ENCODE data around the gene ASB2.

ASB2 gene, protein sequence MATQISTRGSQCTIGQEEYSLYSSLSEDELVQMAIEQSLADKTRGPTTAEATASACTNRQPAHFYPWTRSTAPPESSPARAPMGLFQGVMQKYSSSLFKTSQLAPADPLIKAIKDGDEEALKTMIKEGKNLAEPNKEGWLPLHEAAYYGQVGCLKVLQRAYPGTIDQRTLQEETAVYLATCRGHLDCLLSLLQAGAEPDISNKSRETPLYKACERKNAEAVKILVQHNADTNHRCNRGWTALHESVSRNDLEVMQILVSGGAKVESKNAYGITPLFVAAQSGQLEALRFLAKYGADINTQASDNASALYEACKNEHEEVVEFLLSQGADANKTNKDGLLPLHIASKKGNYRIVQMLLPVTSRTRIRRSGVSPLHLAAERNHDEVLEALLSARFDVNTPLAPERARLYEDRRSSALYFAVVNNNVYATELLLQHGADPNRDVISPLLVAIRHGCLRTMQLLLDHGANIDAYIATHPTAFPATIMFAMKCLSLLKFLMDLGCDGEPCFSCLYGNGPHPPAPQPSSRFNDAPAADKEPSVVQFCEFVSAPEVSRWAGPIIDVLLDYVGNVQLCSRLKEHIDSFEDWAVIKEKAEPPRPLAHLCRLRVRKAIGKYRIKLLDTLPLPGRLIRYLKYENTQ

DNA sequence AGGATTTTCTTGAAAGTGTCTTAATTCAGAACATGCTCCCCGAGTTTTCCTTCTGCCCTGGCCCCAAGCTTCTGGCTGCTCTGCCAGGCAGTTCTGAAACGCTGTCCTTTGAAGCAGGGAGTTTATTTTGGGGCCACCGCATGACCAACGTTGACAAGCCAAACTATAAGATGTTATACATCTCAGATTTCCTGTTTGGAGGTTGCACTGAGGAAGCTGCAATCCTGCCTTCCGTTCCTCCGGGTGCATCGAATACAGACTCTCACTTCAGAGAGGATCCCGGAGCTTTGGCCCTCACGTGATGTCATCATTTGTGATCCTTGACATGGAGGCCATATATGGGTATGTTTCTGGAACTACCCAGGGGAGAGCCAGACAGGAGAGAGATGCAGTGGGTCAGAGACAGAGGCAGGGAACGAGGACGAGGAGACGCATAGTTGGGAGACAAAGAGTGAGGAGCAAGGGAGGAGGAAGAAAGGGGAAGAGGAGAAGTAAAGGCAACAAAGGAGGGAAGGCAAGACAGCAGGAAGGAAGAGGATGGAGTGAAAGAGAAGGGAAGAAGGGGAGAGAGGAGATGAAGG lies at the start of gene ASB2:
Gene ASB2 (minus strand): TSS at position 94 of the 581 bp plus-strand sequence. CDS start 12,031 bp downstream, outside the sequence.
- no peak for DNase-seq

DNA sequence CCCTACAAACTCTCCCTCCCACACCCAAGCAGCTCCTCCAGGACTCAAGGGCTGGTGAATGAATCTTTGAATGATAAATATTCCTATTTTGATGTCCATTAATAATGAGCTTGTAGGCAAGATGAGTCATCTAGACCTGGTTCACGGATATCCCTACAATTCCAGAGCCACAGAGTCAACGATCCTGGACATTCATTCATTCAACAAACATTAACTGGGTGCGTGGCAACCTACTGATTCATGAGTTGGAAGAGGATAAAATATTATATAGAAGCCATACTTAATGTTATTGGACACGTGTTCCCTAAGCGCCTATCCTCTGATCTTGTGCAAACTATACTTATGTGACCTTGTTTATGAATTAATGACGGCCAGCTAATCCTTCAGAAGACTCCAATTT lies 49.4 kb upstream of the ASB2 start:
- DNase-seq: no peak

DNA sequence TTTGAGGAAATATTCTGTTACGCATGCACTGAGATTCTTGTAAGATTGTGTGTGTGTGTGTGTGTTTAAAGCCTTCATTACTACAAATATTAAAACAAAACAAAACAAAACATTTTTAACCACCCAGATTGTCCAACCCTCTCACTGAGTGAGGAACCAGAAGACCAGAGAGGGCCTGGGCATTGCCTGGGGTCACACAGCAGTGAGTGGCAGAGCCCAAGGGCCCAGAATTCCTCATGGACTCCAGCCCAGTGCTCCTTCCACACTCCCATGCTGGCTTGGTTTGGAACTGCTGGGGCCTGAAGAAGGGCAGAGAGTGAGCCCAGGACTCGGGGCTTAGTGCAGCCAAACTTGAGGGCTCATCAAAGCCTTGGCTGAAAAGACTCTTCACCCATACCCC lies 48.2 kb upstream of the ASB2 start:
- no peak for DNase-seq

DNA sequence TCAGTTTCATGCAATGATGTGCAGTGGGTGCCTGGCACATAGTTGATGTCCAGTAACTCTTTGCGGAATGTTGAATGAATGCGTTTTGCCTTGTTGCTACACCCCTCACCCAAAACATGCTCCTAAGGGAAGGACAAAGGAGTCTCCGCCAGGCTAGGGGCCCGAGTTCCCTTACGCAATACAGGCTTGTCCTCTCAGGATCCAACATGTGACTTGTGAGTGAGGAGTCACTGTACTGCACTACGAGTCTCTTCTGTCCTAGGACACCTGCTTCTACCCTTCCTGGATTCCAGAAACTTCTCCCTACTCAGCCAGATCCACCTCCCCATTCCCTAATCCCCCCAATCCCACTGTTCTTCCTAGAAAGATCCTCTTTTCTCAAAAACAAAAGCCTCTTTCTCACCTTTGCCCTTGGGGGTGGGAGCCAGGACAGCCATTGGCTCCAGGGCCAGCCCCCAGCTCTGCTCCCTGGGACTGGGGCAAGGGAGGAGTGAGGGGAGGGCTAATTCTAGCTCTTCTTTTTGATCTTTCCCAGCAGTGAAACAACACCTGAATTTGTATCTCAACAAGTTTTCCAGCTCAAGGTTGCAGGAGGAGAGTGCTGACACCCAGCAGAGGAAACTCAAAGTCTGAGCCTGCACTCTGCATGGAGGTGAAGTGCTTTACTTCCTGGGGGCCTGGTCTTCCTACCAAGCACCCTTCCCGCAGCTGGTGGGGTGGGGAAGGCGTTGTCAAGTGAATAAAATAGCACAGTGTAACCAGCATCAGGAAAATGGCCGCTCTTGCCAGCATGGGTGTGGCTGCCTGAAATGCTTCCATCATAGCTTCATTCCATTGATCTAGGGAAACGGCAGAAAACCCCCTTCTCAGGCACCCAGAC lies 46.4 kb upstream of the ASB2 start:
- no peak for DNase-seq

DNA sequence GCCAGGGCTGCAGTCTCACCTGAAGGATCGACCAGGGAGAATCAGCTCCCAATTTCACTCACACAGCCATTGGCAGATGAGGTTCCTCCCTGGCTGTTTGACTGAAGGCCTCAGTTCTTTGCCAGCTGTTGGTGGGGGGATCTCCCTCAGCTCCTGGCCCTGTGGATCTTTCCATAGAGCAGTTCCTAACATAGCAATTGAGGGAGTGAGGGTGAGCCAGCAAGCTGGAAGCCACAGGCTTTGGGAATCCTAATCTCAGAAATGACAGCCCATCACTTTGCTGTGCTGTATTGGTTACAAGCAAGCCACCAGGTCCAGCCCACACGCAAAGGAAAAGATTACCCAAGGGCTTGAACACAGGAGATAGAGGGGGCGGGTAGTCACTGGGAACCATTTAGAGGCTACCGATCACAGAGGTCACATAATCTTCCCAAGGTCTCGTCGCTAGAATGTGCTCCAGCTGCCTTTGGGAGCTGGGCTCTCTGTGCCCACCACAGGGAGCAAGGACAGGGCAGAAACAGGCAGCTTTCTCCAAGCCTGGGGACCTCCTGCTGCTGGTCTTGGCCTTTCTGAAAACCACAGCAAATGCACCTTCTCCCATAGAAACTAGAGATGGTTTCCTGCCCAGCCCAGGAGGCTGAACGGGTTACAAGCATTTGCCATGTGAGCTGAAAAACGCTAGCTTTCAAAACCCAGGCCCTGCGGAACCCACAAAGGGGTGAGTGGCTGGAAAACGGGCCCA lies 45.2 kb upstream of the ASB2 start:
- no peak for DNase-seq

DNA sequence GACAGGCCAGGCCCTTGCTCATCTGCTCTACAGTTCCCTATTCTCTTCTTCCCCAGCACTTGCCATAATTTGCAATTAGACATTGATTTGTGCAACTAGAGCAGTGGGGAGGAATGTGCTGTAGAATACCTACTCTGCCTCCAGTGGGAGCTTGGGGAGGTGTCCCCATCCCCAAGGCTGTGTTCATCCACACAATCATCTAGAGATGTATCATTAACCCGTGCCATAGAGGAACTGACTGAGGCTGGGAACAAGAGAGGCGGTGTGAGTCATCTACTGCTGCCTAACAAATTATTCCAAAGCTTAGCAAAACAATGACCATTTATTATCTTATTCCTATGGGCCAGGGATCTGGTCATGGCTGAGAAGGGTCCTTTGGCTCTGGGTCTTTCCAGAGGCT lies 44.6 kb upstream of the ASB2 start:
- DNase-seq: no peak

DNA sequence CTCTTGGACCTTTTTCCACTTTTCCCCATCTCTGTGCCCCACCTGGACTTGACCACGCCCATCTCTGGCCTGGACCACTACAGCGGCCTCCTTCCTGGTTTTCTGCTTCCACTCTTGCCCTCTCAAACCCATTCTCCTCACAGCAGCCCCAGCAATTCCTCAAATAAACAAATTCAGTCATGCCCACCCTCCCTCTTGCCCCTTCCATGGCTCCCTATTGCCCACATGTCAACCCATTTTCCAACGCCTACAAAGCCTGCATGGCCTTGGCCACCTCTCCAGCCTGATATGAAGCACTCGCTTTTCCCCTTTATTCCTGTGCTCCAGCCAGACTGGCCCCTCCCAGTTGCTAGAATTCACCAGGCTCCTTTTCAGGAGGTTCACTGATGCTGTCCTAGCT lies 43.9 kb upstream of the ASB2 start:
- no peak for DNase-seq

DNA sequence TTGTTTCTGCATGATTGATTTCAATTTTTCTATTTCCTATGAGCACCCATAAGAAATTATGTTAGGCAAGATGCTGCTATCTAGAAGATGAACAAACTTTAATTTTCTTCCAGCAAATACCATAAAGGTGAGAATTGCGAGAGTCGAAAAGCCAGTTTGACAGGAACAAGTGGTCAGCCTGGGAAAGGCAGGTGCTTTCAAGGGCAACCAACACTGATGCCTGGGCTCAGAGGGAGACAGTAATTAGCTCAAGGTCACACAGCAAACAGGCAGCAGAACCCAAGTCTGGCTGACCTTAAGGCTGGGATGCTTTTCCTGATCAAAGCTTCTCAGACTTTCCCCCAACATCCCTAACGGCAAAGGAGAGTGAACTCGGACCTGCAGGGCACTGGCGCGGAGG lies 43.0 kb upstream of the ASB2 start:
- no peak for DNase-seq

DNA sequence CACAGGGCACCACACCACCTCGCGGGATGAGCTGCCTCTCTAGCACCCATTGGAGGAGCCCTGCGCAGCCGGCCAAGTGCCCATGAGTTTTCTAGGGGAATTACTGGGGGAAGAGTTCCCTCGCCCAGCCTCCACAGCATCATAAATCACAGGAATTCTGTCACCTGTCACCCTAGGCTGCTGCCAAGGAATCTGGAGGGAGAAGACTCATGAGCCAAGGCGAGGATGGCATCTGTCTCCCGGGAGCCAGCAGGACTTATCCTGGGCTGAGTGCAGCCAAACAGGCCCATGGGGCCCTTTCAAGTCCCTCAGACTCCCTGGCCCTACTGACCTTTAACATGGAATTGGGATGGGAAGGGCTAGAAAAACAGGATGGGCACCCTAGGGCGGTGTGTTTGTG lies 41.9 kb upstream of the ASB2 start:
- no peak for DNase-seq

DNA sequence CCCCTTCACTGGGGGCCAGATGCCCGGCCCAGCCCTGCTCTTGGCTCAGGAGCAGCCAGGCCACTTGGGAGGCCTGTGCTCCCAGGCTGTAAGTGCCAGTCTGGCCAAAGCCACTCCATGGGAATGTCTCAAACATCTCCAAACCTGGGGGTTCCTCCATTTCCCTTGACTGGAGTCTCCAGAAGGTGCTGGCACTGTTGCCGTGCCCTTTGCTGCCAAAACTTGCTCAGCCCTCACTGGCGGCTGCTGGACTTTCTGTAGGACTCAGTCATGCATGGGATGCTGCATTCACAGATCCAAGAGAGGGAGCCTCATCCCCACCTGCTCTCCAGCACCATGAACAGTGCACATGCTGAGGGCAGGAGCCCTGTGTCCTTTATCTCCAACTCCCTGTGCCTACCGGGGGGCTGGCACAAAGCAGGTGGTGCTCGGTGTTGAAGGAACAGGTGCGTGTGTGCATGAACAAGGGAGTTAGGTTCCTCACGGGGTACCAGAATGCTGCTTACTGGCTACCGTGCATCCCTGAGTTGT lies 40.1 kb upstream of the ASB2 start:
- DNase-seq: no peak

DNA sequence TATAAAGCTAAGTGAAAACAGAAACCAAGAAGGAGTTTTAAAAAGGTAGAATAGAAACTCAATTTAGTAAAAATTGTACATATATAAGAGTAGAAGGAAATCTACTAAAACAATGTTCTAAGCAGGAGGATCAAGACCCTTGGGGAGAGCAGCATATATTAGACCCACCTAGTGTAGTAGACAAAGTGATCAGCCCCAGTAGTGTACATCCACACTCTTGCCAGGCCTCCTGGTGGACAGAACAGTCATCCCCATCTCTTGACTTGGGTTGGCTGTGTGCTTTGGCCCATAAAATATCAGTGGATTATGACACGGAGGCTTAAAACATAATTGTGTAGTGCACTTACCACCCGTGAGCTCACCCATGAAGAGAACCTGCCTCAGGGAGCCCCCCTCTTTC lies 38.9 kb upstream of the ASB2 start:
- DNase-seq: no peak

DNA sequence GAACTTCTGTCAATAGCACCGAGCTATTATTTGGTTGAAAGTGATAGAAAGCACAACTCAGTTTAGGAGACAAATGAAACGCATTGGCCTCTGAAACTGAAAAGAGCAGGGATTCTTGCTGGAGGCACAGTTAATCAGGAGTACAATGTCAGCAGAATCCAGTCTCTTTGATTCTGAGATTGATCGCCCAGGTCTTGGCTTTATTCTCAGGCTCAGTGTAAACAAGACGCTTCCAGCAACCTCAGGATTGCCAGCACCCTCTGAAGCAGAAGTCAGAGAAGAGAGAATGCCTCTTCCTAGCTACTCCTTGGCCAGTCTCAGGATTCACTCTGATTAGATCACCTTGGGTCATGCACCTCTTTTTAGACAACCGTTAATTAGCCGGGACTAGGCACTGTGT lies 38.0 kb upstream of the ASB2 start:
- no peak for DNase-seq

DNA sequence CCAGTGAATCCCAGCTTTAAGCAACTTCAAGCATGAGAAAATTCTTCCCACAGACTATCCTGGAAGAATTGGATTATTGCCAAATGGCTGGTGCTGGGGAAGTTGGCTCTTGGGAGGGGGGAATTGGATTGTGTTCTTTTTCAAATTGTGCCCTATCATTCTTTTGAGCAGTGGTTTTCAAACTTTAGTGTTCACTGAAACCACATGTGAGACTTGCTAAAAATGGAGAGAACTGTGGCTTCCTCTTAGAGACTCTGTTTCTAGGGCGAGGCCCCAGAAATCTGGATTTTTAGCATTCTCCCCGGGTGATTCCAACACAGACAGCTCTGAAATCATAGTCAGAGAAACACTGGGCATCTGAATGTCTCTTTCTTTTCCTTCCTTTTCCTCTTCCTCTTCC lies 35.4 kb upstream of the ASB2 start:
- DNase-seq: no peak

DNA sequence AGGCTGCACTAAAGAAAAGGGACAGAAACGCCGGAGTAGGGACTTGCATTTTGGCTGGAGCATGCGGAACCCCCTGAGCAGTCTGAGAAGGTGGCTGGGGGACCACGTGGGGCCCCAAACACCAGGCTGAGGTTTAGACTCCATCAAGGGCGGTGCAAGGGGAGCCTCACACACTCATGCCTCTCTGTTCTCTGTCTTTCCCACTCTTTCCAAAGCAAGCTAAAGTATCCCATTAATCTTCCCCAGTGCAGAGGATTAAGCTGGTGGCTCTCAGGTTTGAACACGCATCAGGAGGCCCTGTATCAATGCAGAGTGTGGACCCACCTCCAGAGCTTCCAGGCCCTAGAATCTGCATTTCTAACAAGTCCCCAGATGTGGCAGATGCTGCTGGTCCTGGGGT lies 34.3 kb upstream of the ASB2 start:
- no peak for DNase-seq

DNA sequence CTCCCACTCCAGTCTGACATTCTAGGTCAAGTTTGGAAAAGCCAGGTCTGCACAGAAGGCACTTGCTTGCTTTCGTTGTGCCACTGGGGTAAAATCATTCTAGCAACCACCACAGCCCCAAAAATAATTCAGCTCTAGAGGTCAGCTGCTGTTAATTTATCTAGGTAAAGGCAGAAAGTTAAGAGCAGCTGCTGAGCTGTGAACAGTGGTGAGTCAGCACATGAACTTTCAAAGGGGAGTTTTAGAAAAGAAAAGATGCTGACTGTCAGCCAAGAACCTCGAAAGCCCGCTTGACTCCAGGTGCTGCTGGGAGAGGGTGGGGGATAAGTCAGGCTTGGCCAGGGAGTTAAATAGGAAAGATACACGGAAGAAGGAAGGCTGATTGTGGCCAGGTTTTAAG lies 33.4 kb upstream of the ASB2 start:
- DNase-seq: no peak

DNA sequence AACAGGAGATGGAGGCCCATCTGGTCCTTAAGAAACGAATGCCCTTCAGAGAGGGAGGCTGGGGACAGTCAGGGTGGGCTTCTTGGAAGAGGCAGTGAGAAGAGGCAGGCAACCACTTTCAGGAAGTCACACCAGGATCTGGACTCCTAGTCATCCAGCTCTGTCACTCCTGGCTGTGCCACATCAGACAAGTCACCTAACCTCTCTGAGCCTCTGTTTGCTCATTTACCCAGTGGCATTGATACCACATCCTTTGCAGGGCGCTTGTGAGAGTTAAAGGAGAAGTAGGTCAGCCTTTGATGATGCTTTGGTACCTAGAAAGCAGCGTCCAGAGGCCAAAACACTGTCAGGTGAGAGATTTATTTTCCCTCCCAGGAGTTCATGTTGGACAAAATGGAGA lies 31.9 kb upstream of the ASB2 start:
- no peak for DNase-seq

DNA sequence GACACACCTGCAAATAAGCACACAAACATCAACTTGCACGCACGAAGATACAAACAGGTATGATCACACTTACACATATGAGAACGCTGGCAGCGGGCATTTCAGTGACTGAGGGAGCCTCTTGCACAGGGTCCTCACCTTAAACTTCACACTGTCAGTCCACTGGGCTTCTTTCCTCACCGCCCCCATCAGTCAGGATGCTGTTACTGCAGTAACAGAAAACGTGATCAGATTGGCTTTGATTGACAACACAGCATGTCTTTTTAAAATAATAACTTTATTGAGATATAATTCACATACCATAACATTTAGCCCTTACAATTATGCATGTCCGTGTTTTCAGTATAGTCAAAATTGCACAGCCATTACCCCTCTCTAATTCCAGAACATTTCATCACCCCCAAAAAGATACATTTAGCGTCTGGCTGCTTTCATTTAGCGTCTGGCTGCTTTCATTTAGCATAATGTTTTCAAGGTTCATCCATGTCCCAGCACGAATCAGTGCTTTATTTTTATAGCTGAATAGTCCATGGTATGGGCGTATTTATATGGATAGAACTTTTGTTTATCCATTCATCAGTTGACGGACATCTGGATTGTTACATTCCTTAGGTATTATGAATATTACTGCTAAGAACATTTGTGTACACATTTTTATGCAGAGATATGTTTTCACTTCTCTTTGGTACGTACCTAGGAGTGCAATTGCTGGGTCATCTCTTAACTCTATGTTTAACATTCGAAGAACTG lies 29.1 kb upstream of the ASB2 start:
- DNase-seq: no peak

DNA sequence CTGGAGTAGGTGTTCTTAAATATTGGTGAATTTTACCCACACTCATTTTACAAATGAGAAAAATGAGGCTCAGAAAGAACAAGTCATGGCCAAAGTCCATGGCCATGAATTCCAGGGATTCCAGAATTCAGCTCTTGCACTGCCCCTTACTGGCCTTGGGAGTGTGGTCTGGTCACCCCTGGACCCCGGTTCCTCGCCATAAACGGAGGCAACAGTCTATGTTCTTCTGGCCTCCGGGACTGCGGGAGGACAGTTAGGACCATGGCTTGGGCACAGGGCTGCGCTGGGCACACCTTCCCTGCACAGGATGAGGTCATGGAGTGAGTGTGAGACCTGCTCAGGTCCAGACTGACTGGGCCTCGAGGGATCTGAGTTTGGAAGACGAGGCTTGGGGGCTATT lies 27.6 kb upstream of the ASB2 start:
- DNase-seq: no peak

DNA sequence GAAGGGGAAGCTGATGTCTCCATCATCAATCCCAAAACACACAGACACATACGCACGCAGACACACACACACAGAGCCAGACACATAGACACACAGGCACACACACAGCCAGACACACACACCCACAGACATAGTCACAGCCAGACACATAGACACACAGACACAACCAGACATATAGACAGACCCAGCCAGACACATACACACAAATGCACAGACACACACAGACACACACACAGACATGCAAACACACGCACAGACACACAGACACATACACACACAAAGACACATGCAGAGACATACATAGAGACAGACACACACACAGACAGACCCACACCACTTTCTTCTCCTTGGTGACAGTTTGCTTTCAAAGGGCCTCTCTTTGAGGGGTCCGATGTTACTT lies 27.0 kb upstream of the ASB2 start:
- no peak for DNase-seq

DNA sequence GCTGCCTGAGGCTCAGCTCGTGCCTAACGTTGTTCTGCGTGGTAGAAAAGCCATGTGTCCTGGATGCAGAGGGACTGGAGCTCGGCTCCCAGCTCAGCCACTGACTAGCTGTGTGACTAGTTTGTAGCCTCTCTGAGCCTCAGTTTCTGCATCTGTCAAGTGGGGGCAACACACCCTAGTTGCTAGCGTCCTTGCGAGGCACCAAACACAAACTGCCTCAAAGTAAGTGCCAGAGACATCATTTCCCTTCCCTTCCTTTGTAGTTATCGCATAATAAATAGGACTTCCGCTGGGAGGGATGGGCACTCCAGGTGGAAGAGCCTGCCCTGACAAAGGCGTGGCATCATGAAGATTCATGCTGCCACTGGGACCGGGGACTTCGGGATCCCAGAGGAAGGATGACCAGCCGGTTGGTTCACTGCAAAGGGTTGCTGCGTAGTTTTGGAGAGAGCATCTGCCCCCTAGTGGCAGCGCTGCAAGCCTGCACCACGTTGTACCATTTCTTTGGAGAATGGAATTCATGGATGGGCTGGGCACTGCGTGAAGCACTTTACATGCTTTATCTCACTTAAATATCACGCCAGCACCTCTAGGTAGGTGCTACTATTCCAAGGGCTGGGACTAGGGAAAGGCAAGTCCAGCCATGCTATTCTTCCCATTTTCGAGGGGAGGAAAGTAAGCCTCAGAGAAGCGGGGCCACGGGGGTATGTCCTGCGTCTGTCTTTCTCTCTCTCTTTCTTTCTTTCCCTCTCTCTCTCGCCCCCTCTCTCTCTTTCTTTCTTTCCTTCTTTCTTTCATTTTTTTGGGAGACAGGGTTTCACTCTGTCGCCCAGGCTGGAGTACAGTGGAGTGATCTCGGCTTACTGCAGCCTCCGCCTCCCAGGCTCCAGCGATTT lies 25.4 kb upstream of the ASB2 start:
- DNase-seq: peak; percentile 60

DNA sequence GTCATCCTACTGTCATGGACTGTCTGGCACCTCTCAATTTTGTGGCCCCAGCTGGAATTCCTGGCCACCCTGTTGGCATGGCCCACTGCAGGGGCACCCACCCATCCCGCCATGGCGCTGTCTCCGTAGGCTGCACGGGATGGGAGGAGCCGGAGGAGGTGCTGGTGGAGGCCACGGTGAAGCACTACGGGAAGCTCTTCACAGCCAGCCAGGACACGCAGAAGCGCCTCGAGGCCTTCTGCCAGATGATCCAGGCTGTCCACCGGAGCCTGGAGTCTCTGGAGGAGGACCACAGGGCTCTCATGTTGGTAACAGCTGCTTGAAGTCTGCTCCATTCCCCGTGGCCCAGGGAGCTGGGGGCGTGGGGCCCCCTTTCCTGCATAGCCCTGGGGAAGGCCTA lies 24.6 kb upstream of the ASB2 start:
- no peak for DNase-seq

Measured in activated gamma-delta T cell treated with Interleukin-2 at 50 U/mL for 16 hours (primary cell).